ENCODE measurements around the gene MREG.

The MREG gene

GRCh38 chr2:216029416-216030129 lies 16.2 kb upstream of the MREG start:
- Mint-ChIP-seq H3K4me1 (peaks cover 16% of the 10 kb centered on the region), H3K36me3 (ENCODE audit: low read depth) (peaks cover 39% of the 10 kb centered on the region), H3K4me3 (no peak overlapping the region), H3K27me3 (ENCODE audit: low read depth, poor library complexity) (no peaks in the 10 kb centered on the region), H3K9me3 (no peaks in the 10 kb centered on the region), H3K27ac (no peak overlapping the region)
- TF ChIP-seq, protein P1, sequence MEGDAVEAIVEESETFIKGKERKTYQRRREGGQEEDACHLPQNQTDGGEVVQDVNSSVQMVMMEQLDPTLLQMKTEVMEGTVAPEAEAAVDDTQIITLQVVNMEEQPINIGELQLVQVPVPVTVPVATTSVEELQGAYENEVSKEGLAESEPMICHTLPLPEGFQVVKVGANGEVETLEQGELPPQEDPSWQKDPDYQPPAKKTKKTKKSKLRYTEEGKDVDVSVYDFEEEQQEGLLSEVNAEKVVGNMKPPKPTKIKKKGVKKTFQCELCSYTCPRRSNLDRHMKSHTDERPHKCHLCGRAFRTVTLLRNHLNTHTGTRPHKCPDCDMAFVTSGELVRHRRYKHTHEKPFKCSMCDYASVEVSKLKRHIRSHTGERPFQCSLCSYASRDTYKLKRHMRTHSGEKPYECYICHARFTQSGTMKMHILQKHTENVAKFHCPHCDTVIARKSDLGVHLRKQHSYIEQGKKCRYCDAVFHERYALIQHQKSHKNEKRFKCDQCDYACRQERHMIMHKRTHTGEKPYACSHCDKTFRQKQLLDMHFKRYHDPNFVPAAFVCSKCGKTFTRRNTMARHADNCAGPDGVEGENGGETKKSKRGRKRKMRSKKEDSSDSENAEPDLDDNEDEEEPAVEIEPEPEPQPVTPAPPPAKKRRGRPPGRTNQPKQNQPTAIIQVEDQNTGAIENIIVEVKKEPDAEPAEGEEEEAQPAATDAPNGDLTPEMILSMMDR (IDR thresholded peaks at IDR 0.05), result no peak
- DNase-seq, result no peak

- no peaks in the 10 kb centered on the region for H3K27me3 Mint-ChIP-seq (ENCODE audit: low read depth, poor library complexity)
- no peak overlapping the region for H3K4me3 Mint-ChIP-seq
- H3K4me1 Mint-ChIP-seq, result no peaks in the 10 kb centered on the region
- TF ChIP-seq, protein P1 (IDR thresholded peaks at IDR 0.05), result no peak
- DNase-seq, result no peak
- H3K27ac Mint-ChIP-seq, result no peak overlapping the region
- peaks cover 19% of the 10 kb centered on the region for H3K36me3 Mint-ChIP-seq (ENCODE audit: low read depth)
- no peaks in the 10 kb centered on the region for H3K9me3 Mint-ChIP-seq
Observed at GRCh38 chr2:216024779-216025336, 11.5 kb upstream of the MREG start.

- peak; percentile 54 for DNase-seq
- Mint-ChIP-seq H3K9me3 (no peaks in the 10 kb centered on the region), H3K4me3 (no peak overlapping the region), H3K27ac (no peak overlapping the region), H3K36me3 (ENCODE audit: low read depth) (peaks cover 7% of the 10 kb centered on the region), H3K27me3 (ENCODE audit: low read depth, poor library complexity) (no peaks in the 10 kb centered on the region), H3K4me1 (no peaks in the 10 kb centered on the region)
- TF ChIP-seq, protein P1 (IDR thresholded peaks at IDR 0.05), result peak; percentile 63
Observed at GRCh38 chr2:216023055-216023648, 9.8 kb upstream of the MREG start.

- H3K36me3 Mint-ChIP-seq (ENCODE audit: low read depth), result peaks cover 4% of the 10 kb centered on the region
- H3K9me3 Mint-ChIP-seq, result no peaks in the 10 kb centered on the region
- H3K27ac Mint-ChIP-seq, result no peak overlapping the region
- no peaks in the 10 kb centered on the region for H3K4me1 Mint-ChIP-seq
- TF ChIP-seq, protein P1 (IDR thresholded peaks at IDR 0.05), result no peak
- H3K4me3 Mint-ChIP-seq, result no peak overlapping the region
- H3K27me3 Mint-ChIP-seq (ENCODE audit: low read depth, poor library complexity), result no peaks in the 10 kb centered on the region
- no peak for DNase-seq
Observed at GRCh38 chr2:216021768-216022565, 8.6 kb upstream of the MREG start.

- peaks cover 14% of the 10 kb centered on the region for H3K4me1 Mint-ChIP-seq
- TF ChIP-seq, protein P1 (IDR thresholded peaks at IDR 0.05), result no peak
- DNase-seq, result no peak
- no peaks in the 10 kb centered on the region for H3K9me3 Mint-ChIP-seq
- H3K36me3 Mint-ChIP-seq (ENCODE audit: low read depth), result peaks cover 9% of the 10 kb centered on the region
- no peaks in the 10 kb centered on the region for H3K27me3 Mint-ChIP-seq (ENCODE audit: low read depth, poor library complexity)
- no peak overlapping the region for H3K4me3 Mint-ChIP-seq
- no peak overlapping the region for H3K27ac Mint-ChIP-seq
Observed at GRCh38 chr2:216018709-216019108, 5.4 kb upstream of the MREG start.

All from nephron progenitor cell (in vitro differentiated cells).